Activated naive CD8-positive, alpha-beta T cell treated with anti-CD3 and anti-CD28 coated beads, Interleukin-2, amount 50 U/mL, for 24 hours (primary cell): ENCODE data around the gene MDFIC2.
"Not testable (repeated sequence)": the region's sequence is repeated elsewhere in the genome, so short reads cannot be mapped to it uniquely, and the experiment has no call there.

Source experiments
- ATAC-seq: fragments of 150-1000 bp; cut with Tn5 transposase; one replicate; pipeline ENCODE4 v1.10.0; 2021
- DNase-seq: peaks from one replicate; pipeline ENCODE4 v3.0.0; 2021
- H3K27ac Mint-ChIP-seq: one replicate; pipeline ENCODE4 v1.8.0; 2021; ENCODE audit warnings: mild to moderate bottlenecking, mixed read lengths
- H3K27me3 Mint-ChIP-seq: one replicate; pipeline ENCODE4 v1.8.0; 2021; ENCODE audit warnings: mixed read lengths
- H3K36me3 Mint-ChIP-seq: one replicate; pipeline ENCODE4 v1.8.0; 2021; ENCODE audit warnings: low read depth, mixed read lengths
- H3K4me1 Mint-ChIP-seq: one replicate; pipeline ENCODE4 v1.8.0; 2021; ENCODE audit warnings: mixed read lengths
- H3K4me3 Mint-ChIP-seq: one replicate; pipeline ENCODE4 v1.8.0; 2021; ENCODE audit warnings: mild to moderate bottlenecking, moderate library complexity, mixed read lengths
- H3K9me3 Mint-ChIP-seq: one replicate; pipeline ENCODE4 v1.8.0; 2021; ENCODE audit warnings: mixed read lengths

Gene MDFIC2

DNA sequence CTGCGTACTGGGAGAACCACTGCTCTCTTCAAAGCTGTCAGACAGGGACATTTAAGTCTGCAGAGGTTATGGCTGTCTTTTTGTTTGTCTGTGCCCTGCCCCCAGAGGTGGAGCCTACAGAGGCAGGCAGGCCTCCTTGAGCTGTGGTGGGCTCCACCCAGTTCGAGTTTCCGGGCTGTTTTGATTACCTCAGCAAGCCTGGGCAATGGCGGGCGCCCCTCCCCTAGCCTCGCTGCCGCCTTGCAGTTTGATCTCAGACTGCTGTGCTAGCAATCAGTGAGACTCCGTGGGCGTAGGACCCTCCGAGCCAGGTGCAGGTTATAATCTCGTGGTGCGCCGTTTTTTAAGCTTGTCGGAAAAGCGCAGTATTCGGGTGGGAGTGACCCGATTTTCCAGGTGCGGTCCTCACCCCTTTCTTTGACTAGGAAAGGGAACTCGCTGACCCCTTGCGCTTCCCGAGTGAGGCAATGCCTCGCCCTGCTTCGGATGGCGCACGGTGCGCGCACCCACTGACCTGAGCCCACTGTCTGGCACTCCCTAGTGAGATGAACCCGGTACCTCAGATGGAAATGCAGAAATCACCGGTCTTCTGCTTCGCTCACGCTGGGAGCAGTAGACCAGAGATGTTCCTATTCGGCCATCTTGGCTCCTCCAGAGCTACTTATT, 21.9 kb downstream of the MDFIC2 start:
- H3K9me3 Mint-ChIP-seq, H3K36me3 Mint-ChIP-seq, ATAC-seq, DNase-seq, H3K4me1 Mint-ChIP-seq, H3K4me3 Mint-ChIP-seq, H3K27me3 Mint-ChIP-seq, H3K27ac Mint-ChIP-seq: not testable (repeated sequence)

DNA sequence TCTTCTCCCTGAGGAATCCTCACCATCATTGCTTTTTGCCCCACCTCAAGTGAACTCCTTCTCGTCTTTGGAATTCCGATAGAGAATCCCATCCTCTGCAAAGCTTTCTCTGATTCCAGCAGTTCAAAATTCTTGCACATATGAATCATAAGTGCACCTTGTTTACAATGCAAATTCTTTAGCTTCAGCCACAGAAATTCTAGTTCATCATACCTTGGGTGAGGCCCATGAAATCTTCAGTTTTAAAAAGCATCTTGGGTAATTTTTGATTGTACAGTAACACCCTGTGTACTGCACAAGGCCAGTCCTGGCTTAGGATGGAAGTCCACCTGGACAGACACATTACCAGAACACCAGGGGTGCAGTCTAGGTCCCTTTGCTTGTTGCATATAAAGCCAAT, 30.8 kb downstream of the MDFIC2 start:
- H3K36me3 Mint-ChIP-seq = no peaks in the 10 kb centered on the region
- no peak for DNase-seq
- ATAC-seq = no peak
- peaks cover 5% of the 10 kb centered on the region for H3K27me3 Mint-ChIP-seq
- H3K9me3 Mint-ChIP-seq = no peaks in the 10 kb centered on the region
- H3K27ac Mint-ChIP-seq = no peak overlapping the region
- no peak overlapping the region for H3K4me3 Mint-ChIP-seq
- no peaks in the 10 kb centered on the region for H3K4me1 Mint-ChIP-seq

DNA sequence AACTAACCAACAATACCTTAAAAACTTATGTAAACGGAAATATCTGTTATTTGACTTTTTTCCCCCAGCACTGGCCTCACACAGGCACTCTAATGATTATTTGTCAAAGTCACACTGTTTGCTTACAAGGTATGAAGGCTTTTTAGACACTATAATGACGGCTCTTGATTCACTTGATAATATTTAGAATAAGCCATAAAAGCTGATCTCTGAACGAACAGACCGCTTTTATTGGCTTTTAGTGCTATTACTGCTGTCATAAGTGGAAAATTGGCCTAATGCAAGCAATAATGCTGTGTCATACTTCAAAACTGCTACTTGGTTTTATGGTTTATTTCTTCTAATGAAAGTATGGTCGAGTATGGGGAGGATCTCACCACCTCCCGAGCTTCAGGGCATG, 35.1 kb downstream of the MDFIC2 start:
- H3K4me3 Mint-ChIP-seq = no peak overlapping the region
- peaks cover 5% of the 10 kb centered on the region for H3K27me3 Mint-ChIP-seq
- H3K27ac Mint-ChIP-seq = no peak overlapping the region
- DNase-seq (no peak), ATAC-seq (no peak)
- H3K9me3 Mint-ChIP-seq = no peaks in the 10 kb centered on the region
- no peaks in the 10 kb centered on the region for H3K36me3 Mint-ChIP-seq
- H3K4me1 Mint-ChIP-seq = no peaks in the 10 kb centered on the region

DNA sequence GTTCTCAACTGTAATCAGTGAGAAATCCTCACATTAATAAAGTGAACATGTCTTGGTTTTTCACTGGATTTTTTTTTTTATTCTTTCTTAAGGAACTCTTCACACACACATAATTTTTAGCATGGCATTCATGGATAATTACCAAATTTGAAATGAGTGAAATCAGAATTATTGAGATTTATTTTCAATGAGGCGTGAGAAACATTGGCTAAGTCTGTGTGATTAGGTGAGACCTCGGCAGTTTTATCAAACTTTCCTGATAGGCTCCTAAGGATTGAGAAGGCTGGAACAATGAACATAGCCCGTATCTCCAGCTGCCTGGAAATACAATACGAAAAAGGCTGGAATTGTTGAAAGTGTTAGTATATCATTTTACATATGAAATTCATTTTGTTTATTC, 35.5 kb downstream of the MDFIC2 start:
- no peaks in the 10 kb centered on the region for H3K9me3 Mint-ChIP-seq
- no peaks in the 10 kb centered on the region for H3K4me1 Mint-ChIP-seq
- ATAC-seq (no peak), DNase-seq (no peak)
- H3K27me3 Mint-ChIP-seq = peaks cover 5% of the 10 kb centered on the region
- H3K4me3 Mint-ChIP-seq = no peak overlapping the region
- H3K27ac Mint-ChIP-seq = no peak overlapping the region
- H3K36me3 Mint-ChIP-seq = no peaks in the 10 kb centered on the region

DNA sequence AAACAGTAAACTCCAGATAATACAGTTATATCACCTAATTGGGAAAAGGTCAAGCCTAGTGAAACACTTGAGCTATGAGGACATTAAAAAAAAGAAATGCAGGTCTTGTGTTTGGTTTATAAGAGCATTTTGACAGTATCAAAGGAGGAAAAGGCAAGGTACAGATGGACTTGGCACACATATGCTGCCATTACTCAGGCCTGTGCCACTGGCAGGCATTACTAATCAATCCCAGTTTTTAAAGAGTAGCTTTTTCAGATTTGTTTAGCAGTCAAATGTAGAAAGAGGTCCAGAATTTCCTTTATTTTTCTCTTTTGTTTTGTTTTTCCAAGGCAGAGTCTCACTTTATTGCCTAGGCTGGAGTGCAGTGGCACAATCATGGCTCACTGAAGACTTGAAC, 38.9 kb downstream of the MDFIC2 start:
- DNase-seq = no peak
- Mint-ChIP-seq H3K36me3 (no peaks in the 10 kb centered on the region), H3K4me1 (no peaks in the 10 kb centered on the region), H3K9me3 (no peaks in the 10 kb centered on the region), H3K4me3 (no peak overlapping the region), H3K27ac (no peak overlapping the region), H3K27me3 (no peaks in the 10 kb centered on the region)
- no peak for ATAC-seq

DNA sequence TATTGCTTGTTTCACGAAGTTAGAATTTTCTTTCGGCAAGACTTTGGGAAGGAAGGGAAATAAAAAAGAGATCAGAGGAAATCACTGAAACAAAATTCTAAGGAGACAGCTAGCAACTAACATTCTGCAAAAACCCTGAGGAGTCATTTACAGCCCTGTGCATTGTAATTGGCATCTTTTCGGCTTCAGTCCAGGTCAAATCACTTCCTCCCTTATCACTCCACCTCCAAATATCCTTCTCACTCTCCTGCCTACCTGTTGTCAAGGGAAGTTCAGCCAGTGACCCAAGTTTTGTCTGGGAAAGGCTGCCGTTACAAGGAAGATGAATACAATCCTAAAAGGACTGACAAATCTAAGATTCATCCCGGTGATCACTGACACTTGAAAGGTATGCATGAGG, 39.6 kb downstream of the MDFIC2 start:
- Mint-ChIP-seq H3K27ac (no peak overlapping the region), H3K4me1 (no peaks in the 10 kb centered on the region), H3K4me3 (no peak overlapping the region), H3K36me3 (no peaks in the 10 kb centered on the region), H3K9me3 (no peaks in the 10 kb centered on the region), H3K27me3 (no peaks in the 10 kb centered on the region)
- ATAC-seq = no peak
- DNase-seq = no peak

DNA sequence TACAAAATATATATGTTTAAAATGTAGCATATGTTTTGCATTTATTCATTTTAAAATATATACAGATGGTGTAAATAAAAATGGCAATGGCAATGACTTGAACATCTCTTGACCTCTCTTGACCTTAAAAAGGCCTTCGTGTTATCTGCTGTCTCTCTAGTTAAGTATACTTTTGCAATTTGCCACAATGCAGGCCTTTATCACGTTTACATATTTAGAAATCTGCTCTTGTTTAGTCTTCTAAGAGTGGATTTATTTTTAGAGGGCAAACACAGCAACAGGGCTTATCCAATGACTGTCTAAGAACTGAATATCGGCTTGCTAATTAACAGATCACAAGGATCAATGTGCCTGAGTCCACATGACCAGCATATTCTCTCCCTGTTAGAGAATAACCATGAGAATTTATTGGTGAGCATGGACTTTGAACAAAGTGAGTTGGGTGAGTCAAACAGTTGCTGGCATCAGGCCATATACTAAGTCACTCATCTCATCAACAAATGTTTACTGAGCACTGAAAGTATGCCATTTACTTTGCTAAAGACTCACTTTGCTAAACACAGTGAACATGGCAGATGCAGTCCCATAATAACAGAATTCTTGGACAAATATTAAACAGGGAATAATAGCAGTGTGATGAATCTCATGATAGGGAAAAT, 48.2 kb downstream of the MDFIC2 start:
- no peak for ATAC-seq
- no peak for DNase-seq
- H3K27me3 Mint-ChIP-seq = no peaks in the 10 kb centered on the region
- H3K36me3 Mint-ChIP-seq = no peaks in the 10 kb centered on the region
- H3K4me3 Mint-ChIP-seq = no peak overlapping the region
- H3K4me1 Mint-ChIP-seq = no peaks in the 10 kb centered on the region
- no peaks in the 10 kb centered on the region for H3K9me3 Mint-ChIP-seq
- H3K27ac Mint-ChIP-seq = no peak overlapping the region

DNA sequence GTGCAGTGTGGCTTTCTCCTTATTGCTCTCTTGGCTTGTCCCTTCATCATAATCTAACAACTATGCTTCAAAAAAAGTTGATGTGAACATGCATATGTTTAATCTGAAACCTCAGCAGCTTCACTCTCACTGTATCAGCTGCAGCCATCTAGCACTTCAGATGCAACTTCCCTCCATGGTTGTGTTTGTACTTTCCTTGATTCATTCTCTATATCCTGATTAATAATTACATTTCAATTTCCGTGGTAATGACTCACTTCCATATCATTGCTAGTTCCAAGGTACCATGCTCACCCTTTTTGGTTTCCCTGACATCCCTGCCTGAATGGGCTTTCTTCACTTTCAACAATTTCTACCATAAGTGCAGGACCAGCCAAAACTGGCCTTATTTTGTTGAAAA, 51.2 kb downstream of the MDFIC2 start:
- Mint-ChIP-seq H3K27me3 (no peaks in the 10 kb centered on the region), H3K4me3 (no peak overlapping the region), H3K36me3 (no peaks in the 10 kb centered on the region), H3K27ac (no peak overlapping the region), H3K4me1 (no peaks in the 10 kb centered on the region), H3K9me3 (no peaks in the 10 kb centered on the region)
- DNase-seq (no peak), ATAC-seq (no peak)

DNA sequence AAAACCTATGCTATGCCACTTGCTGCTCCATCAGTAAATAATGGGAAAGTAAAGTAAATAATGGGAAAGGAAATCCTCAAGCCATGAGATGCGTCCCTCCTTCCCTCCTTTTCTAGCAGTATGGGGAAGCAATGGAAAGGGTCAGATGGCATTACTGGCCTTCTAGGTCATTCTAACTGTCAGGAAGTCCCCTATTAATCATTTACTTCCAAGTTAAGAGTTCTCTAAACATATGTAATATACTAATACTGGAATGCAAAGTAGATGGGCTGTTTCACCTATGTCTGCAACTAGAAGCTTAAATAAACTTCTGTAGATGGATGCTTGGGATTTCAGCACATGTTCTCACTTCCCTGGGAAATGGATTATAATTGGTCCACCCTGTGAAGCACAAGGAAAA, 55.9 kb downstream of the MDFIC2 start:
- peaks cover 4% of the 10 kb centered on the region for H3K27me3 Mint-ChIP-seq
- no peak for ATAC-seq
- DNase-seq = no peak
- H3K4me3 Mint-ChIP-seq = no peak overlapping the region
- H3K27ac Mint-ChIP-seq = no peak overlapping the region
- H3K9me3 Mint-ChIP-seq = no peaks in the 10 kb centered on the region
- H3K4me1 Mint-ChIP-seq = no peaks in the 10 kb centered on the region
- no peaks in the 10 kb centered on the region for H3K36me3 Mint-ChIP-seq

DNA sequence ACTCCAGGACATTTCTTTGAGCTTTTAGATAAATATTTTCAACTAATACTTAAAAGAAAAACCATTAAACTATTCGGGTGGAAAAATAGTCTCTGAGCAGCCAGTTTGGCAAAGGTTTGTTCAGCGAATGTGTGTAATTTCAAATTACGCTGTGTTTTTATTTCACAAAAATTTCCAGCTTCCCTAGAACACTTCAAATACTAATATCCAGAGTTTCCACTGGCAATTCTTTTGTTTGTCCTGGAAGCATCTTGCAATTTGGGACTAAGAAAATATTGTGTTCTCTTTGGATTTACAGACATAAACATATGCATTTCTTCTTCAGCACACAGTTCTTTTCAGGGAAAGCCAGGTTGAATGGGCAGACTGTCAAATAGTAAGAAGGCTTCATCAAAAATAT, 61.9 kb downstream of the MDFIC2 start:
- peaks cover 4% of the 10 kb centered on the region for H3K27me3 Mint-ChIP-seq
- H3K4me1 Mint-ChIP-seq = no peaks in the 10 kb centered on the region
- H3K36me3 Mint-ChIP-seq = no peaks in the 10 kb centered on the region
- no peak overlapping the region for H3K27ac Mint-ChIP-seq
- ATAC-seq (no peak), DNase-seq (no peak)
- no peak overlapping the region for H3K4me3 Mint-ChIP-seq
- no peaks in the 10 kb centered on the region for H3K9me3 Mint-ChIP-seq

DNA sequence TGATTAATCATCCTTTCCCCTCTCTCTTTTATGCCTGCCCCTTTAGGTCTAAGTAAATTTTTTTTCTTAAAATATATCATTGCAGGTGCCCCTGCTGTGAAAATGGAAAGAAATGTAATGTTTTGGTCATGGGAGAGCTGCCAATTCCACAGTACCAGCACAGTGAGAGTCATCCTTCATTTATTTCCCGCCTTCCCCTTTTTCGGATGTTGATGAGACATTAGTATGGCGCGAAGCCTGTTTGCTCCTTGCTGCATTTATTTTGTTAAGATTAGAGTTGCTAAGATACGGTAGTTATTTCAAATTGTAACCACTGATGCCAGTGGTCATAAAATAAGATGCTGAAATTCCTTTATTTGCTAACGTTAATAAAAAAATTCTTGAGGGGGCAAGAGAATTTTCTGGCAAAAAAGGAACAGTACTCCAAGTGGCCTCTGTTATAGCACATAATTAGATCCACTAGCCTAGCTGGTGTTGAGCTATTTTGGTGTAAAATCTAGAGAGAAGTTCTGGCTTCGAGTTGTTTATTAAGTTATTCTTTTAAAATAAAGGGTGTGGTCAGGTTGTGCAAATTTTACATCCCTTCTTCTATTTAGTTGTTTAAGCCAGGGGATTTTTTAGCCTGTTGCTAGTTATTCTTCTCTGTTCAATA, 62.8 kb downstream of the MDFIC2 start:
- H3K4me3 Mint-ChIP-seq = no peak overlapping the region
- ATAC-seq = no peak
- H3K27ac Mint-ChIP-seq = no peak overlapping the region
- no peak for DNase-seq
- no peaks in the 10 kb centered on the region for H3K4me1 Mint-ChIP-seq
- no peaks in the 10 kb centered on the region for H3K9me3 Mint-ChIP-seq
- H3K36me3 Mint-ChIP-seq = no peaks in the 10 kb centered on the region
- H3K27me3 Mint-ChIP-seq = peaks cover 4% of the 10 kb centered on the region

DNA sequence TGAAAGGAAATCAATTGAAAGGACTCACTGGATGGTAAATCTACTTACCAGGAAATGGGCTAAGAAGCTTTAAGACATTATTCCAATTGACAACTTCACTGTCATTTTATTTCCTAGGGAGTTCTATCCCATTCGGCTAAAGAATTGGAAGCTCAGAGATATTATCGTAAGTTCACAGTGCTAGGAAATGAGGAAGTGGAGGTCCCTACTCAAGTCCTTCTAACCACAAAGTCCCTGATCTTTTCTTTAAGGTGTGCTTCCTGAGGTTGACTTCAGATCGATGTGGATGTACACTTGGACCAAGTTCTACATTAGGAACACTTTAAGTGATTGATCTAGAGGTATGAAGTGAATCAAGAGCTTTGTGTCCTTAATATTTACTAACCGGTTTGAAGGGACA, 63.6 kb downstream of the MDFIC2 start:
- peaks cover 4% of the 10 kb centered on the region for H3K27me3 Mint-ChIP-seq
- no peaks in the 10 kb centered on the region for H3K9me3 Mint-ChIP-seq
- H3K4me3 Mint-ChIP-seq = no peak overlapping the region
- DNase-seq (no peak), ATAC-seq (no peak)
- H3K4me1 Mint-ChIP-seq = no peaks in the 10 kb centered on the region
- no peaks in the 10 kb centered on the region for H3K36me3 Mint-ChIP-seq
- H3K27ac Mint-ChIP-seq = no peak overlapping the region

DNA sequence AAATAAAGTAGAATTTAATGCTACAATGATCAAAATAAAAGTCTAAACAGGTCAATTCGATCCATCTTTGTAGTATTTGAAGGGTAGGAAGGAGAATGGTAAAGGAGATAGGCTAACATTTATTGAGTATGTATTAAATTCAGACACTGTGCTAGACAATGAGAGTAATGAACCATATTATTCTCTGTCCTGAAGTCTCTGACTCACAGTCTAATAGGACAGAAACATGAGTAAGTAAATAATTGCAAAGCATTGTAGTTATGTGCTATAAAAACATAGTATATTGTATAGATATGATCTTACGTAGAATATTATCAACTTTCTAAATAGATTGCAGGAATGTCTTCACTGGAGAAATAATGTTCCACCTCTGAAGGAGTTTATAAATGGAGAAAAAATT, 64.5 kb downstream of the MDFIC2 start:
- H3K27me3 Mint-ChIP-seq = peaks cover 4% of the 10 kb centered on the region
- H3K27ac Mint-ChIP-seq = no peak overlapping the region
- no peak for DNase-seq
- ATAC-seq = no peak
- H3K4me1 Mint-ChIP-seq = no peaks in the 10 kb centered on the region
- no peak overlapping the region for H3K4me3 Mint-ChIP-seq
- H3K36me3 Mint-ChIP-seq = no peaks in the 10 kb centered on the region
- H3K9me3 Mint-ChIP-seq = no peaks in the 10 kb centered on the region

DNA sequence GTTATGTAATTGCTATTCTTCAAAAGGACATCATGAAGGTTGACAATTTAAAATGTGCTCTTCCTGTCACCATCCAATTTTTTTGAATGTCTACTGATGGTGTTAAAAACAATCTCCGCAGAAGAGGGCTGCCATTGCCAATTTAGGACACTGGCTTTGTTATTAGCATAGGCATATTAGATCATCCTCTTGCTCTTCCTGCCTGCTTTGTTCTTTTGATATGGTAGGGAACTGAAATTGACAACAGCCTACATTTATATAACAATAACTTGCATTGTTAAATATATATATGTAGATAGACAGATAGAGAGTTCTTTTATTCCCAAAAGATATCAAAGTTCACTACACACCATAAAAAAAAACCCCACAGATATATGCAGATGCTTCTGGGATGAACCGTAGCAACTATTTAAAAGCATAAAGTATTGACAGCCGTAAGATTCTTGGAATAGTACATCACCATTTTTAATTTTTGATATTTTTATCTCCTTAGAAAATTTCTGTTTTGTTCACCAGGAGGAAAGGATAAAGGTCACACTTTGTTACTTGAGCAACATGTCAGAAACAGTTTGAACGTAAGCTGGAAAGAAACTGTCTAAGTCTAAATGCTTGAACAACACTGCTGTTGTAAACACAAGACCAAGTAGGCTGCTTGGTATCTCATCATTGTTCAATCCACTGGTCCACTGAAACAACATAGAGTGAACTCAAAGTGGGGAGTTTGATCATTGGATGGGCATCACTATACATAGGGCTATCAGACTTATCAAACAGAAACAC, 66.5 kb downstream of the MDFIC2 start:
- no peak overlapping the region for H3K4me3 Mint-ChIP-seq
- no peaks in the 10 kb centered on the region for H3K36me3 Mint-ChIP-seq
- no peaks in the 10 kb centered on the region for H3K27me3 Mint-ChIP-seq
- H3K4me1 Mint-ChIP-seq = no peaks in the 10 kb centered on the region
- no peaks in the 10 kb centered on the region for H3K9me3 Mint-ChIP-seq
- no peak for ATAC-seq
- no peak for DNase-seq
- H3K27ac Mint-ChIP-seq = no peak overlapping the region

DNA sequence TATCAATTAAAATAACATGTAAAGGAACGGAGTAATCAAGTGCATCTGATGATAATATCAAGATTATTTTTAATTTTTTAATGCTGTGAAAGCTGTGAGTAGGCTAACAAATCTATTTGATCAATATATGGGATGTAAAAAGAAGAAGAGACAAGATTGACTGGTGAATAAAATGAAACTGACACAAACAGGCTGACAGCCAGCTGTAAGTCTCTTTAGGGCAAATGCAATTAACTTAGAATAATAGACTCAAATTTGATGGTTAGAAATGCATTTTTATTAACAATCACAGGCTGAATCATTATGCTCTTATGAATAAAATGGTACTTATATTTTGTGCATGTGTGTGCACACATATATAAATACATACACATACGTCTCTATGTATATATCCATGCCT, 68.0 kb downstream of the MDFIC2 start:
- H3K4me3 Mint-ChIP-seq = no peak overlapping the region
- no peaks in the 10 kb centered on the region for H3K27me3 Mint-ChIP-seq
- H3K36me3 Mint-ChIP-seq = no peaks in the 10 kb centered on the region
- DNase-seq = no peak
- H3K27ac Mint-ChIP-seq = no peak overlapping the region
- H3K9me3 Mint-ChIP-seq = no peaks in the 10 kb centered on the region
- H3K4me1 Mint-ChIP-seq = no peaks in the 10 kb centered on the region
- no peak for ATAC-seq
